Motor neuron (in vitro differentiated cells): Measurements from ENCODE around the gene TAS2R41. TPM values are rescaled to one million over a fixed set of nuclear protein-coding genes. Genes with fewer than 3 reads are reported as not detected.
"Not testable (repeated sequence)": the region's sequence is repeated elsewhere in the genome, so short reads cannot be mapped to it uniquely, and the experiment has no call there.

Source experiments
- ATAC-seq, 8 experiments: fragments of 200-7000 bp; cut with Tn5 transposase; replicated peaks in 6 of 8; 2 replicates each; pipeline ENCODE4 v1.8.0; 2021; ENCODE audit warnings: mild to moderate bottlenecking in 8 of 8, moderate library complexity in 8 of 8
- H3K27ac ChIP-seq, 2 donors: fragments of 250-450 bp; sonication (Bioruptor Pico); 2 replicates each; pipeline ENCODE4 v1.9.0; 2021; ENCODE audit warnings: antibody characterized with exemption in 2 of 2, mild to moderate bottlenecking in 2 of 2, moderate library complexity in 1 of 2
- H3K4me1 ChIP-seq, 2 donors: fragments of 250-450 bp; sonication (Bioruptor Pico); replicated peaks in 1 of 2; 2 replicates each; pipeline ENCODE4 v1.6.1; 2021; ENCODE audit warnings: antibody characterized with exemption in 2 of 2, mild to moderate bottlenecking in 2 of 2, moderate library complexity in 1 of 2
- H3K4me3 ChIP-seq, 5 donors: fragments of 250-450 bp; sonication (Bioruptor Pico); 2 replicates each; pipeline ENCODE4 v1.9.0; 2021; ENCODE audit warnings: antibody characterized with exemption in 5 of 5, mild to moderate bottlenecking in 5 of 5, moderate library complexity in 4 of 5
- WGBS, 10 experiments: fragments of 450-650 bp; shearing (Covaris generic); methylation state at CpG; one replicate each; pipeline ENCODE4 v1.0.0; 2022; 5-methylcytosine and 5-hydroxymethylcytosine counted together
- in situ Hi-C, 9 experiments: fragments of 400-800 bp; cut with MboI; loops; one replicate each; pipeline ENCODE4 v1.15.0; 2021; ENCODE audit warnings: low sequenced_read_pairs in 9 of 9, low pct_unique_long_range_greater_than_20kb in 2 of 9; ENCODE audit not compliant: unreplicated experiment in 9 of 9
- total RNA-seq, 8 experiments: library from RNA; unstranded; fragments of 300-600 nt; gene quantifications; 2 replicates each; pipeline versions ENCODE4 v1.2.3 to v1.2.4, GENCODE V29; 2022

TAS2R41 gene
- total RNA-seq, 8 experiments from 2014 or later = 1.1 TPM; not detected in 7

GRCh38 chr7:143518521-143518920 lies 40.8 kb downstream of the TAS2R41 start:
- Histone ChIP-seq H3K4me1 (peaks cover 0 to 4% of the 10 kb centered on the region in 2 donors), H3K4me3 (no peak overlapping the region), H3K27ac (no peak overlapping the region)
- in situ Hi-C loops = no loop called here
- WGBS, 10 experiments = 0 to 80% (median 44%) methylated on average over 1 to 4 of the region's 4 CpGs; no CpG with 5 or more reads in 1 of the 10 experiments
- ATAC-seq = no peak

GRCh38 chr7:143518941-143519340 lies 41.3 kb downstream of the TAS2R41 start:
- in situ Hi-C loops = no loop called here
- 75 to 100% (median 85%) methylated on average over 1 to 10 of the region's 11 CpGs; no CpG with 5 or more reads in 2 of the 10 experiments for WGBS, 10 experiments
- H3K4me3 ChIP-seq = no peak overlapping the region
- no peak for ATAC-seq
- H3K27ac ChIP-seq = no peak overlapping the region
- H3K4me1 ChIP-seq = peaks cover 0 to 4% of the 10 kb centered on the region in 2 donors

GRCh38 chr7:143519411-143520131 lies 41.9 kb downstream of the TAS2R41 start:
- H3K27ac ChIP-seq = no peak overlapping the region
- H3K4me1 ChIP-seq = peaks cover 0 to 4% of the 10 kb centered on the region in 2 donors
- 40 to 100% (median 82%) methylated on average over 1 to 5 of the region's 7 CpGs; no CpG with 5 or more reads in 4 of the 10 experiments for WGBS, 10 experiments
- no peak overlapping the region for H3K4me3 ChIP-seq
- in situ Hi-C loops = no loop called here
- ATAC-seq = peak in 3 of 8 experiments; percentile 22 to 92 (median 79)

GRCh38 chr7:143522309-143522916 lies 44.7 kb downstream of the TAS2R41 start:
- H3K4me1 ChIP-seq, H3K27ac ChIP-seq, H3K4me3 ChIP-seq, in situ Hi-C loops: not testable (repeated sequence)
- WGBS, 10 experiments = no CpG with 5 or more reads among the region's 9 CpGs
- peak in 5 of 8 experiments; percentile 42 to 94 (median 65) for ATAC-seq

Other genes with a start within 250 kb of the TAS2R41 start
- 100 to 1,000 TPM in 2 of 8 experiments, 10 to 100 TPM in 6; 18.0 to 189 (median 46.9) TPM for gene GSTK1, start 214.4 kb upstream of the TAS2R41 start, total RNA-seq
- 1 to 10 TPM in 7 of 8 experiments, under 1 TPM in 1; 0.51 to 4.5 (median 1.8) TPM for gene TMEM139, start 192.9 kb upstream of the TAS2R41 start, total RNA-seq
- 10 to 100 TPM; 10.5 to 26.0 (median 14.1) TPM for gene CASP2, start 189.5 kb upstream of the TAS2R41 start, total RNA-seq
- gene CLCN1, start 161.8 kb upstream of the TAS2R41 start, total RNA-seq = under 1 TPM in 6 of 8 experiments, not detected in 2; 0.07 to 0.28 (median 0.15) TPM
- 10 to 100 TPM in 5 of 8 experiments, 1 to 10 TPM in 2, under 1 TPM in 1; 0.22 to 49.1 (median 34.2) TPM for gene FAM131B, start 115.2 kb upstream of the TAS2R41 start, total RNA-seq
- 100 to 1,000 TPM in 2 of 8 experiments, 10 to 100 TPM in 6; 15.5 to 110 (median 49.1) TPM for gene ZYX, start 96.5 kb upstream of the TAS2R41 start, total RNA-seq
- 1 to 10 TPM in 4 of 8 experiments, under 1 TPM in 4; 0.65 to 6.2 (median 0.98) TPM for gene EPHA1, start 69.0 kb upstream of the TAS2R41 start, total RNA-seq
- gene TAS2R60, start 34.4 kb upstream of the TAS2R41 start, total RNA-seq = not detected
- under 1 TPM in 2 of 8 experiments, not detected in 6; 0.11 to 0.13 TPM for gene CTAGE15, start 93.9 kb downstream of the TAS2R41 start, total RNA-seq
- gene TCAF2, start 143.1 kb downstream of the TAS2R41 start, total RNA-seq = 1 to 10 TPM in 4 of 8 experiments, under 1 TPM in 4; 0.18 to 2.6 (median 0.88) TPM